GM18502 (cell line): ENCODE data around the gene FGD3.
"Not testable (repeated sequence)": the region's sequence is repeated elsewhere in the genome, so short reads cannot be mapped to it uniquely, and the experiment has no call there.

Experiments
- ATAC-seq: cut with Tn5 transposase; IDR thresholded peaks from one replicate; pipeline ENCODE4 v1.9.1; 2021; ENCODE audit warnings: mild to moderate bottlenecking; ENCODE audit not compliant: unreplicated experiment, poor library complexity

Gene FGD3

DNA sequence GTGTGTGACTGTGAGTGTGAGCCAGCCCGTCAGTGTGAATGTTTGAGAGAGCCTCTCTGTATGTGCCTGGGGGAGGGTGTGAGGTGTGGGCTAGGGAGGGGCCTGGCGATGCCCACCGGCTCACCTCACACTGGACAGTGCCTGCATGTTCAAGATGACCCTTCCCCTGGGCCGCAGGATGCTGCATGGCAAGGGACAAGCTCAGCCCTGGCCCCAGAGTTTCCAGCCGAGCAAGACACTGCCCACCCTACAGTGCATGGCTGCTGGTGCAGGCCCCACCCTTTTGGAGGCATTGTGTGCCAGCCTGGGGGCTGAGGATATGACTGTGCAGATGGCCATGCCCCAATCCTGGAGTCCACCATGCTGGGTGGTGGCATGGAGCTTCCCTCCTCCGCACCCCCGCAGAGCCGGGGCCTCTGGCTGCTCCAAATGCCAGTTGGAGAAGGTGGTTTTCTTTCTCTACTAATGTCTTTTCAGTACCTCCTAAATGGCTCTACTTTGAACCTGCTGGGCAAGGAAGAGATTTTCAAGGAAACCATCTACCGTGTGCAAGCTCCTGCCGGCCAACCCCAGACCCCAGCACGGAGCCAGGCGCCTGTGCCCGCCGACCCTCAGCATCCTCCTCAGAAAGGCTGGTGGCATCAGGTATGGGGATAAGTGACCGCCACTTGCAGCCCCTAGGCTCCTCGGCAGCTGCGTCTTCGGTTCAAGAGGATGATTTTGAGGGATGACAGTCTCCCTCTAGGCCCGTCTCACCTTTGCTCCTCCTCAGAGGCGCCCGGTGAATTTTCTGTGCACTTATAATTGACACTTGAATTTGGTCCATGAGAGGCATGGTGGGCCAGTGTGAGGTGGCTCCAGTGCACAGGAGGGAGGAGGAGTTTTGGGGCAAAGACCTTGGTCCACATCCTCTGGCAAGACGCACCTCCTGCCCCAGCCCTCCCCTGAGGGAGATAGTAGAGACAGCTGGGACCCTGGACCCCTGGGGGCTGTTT lies 27.7 kb downstream of the FGD3 start:
- no peak for ATAC-seq

DNA sequence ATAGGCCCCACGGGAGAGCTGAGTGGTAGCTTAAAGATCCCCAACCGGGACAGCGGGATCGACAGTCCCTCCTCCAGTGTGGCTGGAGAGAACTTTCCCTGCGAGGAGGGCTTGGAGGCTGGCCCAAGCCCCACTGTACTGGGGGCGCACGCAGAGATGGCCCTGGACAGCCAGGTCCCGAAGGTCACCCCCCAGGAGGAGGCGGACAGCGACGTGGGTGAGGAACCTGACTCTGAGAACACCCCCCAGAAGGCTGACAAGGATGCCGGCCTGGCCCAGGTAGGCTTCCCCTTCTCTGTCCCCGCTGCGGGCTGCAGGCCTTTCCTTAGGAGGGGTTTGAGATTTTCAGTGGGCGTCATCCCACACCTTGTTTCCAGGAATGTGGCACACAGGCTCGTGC lies 29.1 kb downstream of the FGD3 start:
- no peak for ATAC-seq

DNA sequence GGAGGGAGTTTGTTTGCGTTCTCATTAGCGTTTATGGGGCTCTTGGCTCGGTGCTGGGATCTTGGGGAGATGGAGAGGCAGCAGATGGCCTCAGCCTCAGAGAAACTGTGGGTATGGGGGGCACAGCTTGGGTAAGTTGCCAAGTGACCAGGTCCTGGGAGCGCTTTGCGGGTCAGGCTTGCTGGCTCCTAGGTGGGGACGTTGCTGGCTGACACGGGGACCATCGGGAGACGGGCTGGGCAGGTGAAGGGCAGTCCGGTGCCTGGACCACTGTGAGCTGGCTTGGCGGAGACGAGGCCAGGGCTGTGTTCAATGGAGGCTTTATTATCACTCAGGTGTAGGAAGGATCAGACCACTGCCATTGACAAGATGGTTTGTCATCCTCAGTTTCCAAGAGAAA lies 30.0 kb downstream of the FGD3 start:
- no peak for ATAC-seq

DNA sequence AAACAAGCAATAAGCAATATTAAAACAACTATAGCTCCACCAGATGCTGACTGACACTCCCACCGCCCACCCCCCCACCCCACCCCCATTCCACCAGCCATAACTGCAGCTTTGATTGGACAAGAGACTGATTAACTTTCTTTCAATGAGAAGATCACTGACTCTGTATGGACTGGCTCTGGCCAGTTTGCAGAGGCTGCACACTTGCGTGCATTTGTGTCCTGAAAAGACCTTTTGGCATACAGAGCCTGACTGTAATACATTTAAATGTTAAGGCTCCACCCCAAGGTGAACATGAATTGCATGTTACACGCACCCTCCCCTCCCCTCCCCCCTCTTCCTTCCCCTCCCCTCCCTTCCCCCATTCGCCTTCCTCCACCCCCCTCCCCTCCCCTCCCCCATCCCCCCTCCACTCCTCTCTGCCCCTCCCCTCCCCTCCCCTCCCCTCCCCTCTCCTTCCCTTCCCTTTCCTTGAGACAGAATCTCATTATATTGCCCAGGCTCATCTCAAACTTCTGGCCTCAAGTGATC lies 31.1 kb downstream of the FGD3 start:
- ATAC-seq: no peak

DNA sequence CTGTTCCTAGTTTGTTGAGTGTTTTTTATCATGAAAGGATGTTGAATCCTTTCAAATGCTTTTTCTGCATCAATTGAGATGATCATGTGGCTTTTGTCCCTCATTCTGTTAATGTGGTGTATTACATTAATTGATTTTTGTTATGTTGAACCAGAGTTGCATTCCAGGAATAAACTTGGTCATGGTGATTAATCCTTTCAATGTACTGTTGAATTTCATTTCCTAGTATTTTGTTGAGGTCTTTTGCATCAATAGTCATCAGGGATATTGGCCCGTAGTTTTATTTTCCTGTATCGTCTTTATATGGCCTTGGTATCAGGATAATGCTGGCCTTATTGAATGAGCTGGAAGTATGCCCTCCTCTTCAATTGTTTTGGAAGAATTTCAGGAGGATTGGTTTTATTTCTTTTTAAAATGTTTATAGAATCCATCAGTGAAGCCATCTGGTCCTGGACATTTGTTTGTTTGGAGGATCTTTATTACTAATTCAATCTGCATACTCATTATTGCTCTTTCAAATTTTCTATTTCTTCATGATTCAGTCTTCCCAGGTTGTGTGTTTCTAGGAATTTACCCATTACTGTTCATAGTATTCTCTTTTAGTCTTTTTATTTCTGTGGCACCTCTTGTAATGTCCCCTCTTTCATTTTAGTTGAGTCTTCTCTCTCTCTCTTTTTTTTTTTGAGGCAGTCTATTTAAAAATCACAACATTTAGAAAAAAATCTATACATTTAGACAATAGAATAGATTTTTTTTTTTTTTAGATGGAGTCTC lies 32.1 kb downstream of the FGD3 start:
- no peak for ATAC-seq

DNA sequence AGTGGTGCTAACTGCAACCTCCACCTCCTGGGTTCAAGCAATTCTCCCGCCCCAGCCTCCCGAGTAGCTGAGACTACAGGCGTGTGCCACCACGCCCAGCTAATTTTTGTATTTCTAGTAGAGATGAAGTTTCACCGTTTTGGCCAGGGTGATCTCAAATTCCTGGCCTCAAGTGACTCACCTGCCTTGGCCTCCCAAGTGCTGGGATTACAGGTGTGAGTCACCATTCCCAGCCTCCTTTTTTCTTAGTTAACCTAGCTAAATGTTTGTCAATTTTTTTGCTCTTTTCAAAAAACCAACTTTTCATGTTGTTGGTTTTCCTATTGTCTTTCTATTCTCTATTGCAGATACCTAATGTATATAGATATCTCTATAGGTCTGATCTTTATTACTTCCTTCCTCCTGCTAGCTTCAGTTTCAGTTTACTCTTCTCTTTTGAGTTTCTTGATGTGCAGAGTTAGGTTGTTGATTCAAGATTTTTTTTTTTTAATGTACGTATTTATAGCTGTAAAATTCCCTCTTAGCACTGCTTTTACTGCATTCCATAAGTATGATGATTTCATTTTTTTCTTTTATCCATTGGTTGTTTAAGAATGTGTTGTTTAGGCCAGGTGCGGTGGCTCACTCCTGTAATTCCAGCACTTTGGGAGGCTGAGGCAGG lies 32.9 kb downstream of the FGD3 start:
- no peak for ATAC-seq

DNA sequence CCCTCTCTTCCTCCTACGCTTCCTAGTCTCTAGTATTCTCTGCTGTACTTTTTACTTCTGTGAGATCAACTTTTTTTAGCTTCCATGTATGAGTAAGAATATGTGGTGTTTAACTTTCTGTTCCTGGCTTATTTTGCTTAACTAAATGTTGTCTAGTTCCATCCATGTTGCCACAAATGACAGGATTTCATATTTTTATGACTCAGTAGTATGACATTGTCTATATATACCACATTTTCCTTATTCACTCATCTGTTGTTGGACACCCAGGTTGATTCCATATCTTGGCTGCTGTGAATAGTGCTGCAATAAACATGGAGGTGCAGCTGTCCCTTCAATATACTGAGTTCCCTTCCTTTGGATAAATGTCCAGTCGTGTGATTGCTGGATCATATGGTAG lies 34.8 kb downstream of the FGD3 start:
- no peak for ATAC-seq

DNA sequence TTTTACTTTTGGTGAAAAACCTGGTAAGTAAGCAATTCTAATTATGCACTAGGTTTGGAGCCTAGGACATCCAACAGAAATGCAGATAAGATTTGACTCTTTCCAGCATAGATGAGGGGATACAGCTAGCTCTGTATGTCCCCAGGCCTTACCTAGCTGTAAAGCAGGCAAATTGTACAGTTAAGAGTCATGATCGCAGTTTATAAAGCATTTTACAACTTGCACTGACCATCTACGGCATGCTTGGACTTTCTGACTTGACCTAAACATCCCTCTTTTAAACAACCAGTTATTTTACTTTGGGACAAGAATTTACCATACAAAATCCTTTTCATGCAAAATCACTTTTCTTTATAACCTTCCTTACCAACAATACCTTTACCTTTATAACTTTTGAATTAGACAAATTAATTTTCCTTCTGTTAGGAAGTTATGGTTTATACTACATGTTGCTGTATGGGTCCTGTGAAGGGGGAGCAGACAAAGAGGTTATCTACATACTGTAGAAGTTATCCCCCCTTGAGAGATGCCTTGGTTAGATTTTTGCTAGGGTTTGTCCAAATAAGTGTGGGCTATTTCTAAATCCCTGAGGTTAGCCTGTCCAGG lies 36.8 kb downstream of the FGD3 start:
- no peak for ATAC-seq

DNA sequence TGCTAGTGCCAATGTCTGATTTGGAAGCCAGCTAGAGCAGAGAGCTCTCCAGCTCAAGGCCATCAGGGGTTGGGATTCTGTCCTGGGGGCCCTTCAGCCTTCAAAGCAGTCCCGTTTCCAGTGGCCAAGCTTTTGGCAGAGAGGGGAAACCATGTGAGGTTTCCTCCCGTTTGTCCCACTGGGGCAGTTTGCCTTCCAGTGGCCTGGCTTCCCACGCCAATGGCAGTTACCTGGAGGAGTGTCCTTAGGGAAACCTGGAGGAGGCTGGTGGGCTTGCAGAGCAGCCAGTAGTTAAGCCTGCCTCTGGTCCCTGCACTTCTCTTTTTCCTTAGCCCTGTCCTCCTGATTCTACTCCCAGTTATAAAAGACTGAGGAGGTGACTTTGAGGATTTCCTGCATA lies 37.7 kb downstream of the FGD3 start:
- no peak for ATAC-seq

DNA sequence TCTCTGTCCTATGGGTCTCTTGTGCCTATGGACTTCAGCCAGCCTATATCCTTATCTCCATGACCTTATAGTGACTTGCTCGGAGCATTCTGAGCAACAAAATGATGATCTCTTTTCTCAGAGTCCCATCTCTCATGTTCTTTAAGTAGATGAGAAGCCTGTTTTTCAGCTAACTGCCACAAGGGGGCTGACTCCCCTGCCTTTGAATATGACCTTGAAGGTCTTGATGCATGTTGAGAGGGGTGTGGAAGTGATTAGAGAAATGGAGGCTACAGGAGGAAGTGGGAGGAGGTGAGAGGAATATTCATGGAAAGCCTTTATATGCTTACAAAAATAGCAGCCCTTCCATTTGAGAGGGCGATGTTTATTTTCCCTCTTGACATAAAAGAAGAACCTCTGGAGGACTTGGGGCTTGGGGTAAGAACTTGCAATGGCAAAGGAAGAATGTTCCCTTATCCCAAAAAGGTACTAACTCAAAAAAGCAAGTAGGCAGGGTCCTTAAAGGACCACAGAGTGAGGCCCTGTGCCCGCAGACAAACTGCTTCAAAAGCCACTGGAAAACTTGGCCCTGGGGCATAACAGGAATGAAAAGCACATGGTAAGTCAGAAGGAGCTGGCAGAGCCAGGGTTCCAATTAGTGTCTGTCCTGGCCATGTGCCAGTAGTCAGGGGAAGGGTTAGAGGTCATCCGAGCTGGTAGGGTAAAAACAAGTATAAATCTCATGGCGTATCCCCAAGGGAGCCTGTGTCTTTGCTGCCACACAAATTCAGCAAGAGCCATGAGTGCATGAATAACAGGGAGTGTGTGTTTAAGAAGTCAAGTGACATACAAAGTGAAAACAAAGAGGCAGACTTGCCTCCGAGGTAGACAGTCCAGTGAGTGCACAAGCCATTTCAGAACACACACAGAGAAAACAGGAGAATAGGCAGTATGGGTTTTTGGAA lies 39.1 kb downstream of the FGD3 start:
- ATAC-seq: no peak

DNA sequence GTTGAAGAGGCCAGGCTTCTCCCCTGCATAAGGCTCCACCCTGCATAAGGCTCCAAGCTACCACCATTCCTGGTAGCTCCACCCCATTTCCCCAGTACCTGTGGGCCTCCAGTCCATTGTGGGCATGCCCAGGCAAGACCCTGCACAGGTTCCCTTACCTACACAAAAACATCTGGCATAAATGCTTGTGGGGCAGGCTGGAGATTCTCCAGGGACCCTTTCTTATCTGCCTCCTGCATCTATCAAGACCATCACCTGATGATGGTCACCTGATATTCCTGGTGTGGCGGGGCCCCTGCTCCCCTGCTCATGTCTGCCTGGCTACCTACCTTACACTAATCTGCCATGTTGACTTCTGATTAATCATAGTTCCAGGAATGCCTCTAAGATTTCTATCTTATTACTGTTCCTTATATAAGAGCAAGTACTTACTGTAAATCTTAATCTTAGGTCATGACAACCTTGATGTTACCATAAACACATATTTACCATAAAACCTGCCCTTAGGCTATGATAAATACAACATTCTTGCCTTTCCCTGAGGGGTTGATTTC lies 41.0 kb downstream of the FGD3 start:
- ATAC-seq: no peak

DNA sequence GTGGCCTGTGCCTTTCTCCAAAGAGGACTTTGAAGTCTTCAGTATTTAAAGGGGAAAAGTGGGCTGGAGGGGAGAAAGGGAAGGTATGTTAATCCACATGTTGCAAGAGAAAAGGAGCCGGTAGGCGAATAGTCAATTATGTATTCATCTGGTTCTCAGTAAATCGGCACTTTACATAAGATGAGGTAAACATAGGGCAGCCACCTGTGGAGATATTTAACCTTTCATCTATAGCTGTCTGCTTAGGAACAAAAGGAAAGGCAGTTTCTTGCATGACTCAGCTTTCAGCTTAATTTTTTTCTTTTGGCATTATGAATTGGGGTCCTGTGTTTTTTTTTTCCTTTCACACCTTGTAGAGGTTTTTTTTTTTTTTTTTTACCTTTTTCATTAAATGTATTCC lies 42.2 kb downstream of the FGD3 start:
- no peak for ATAC-seq

DNA sequence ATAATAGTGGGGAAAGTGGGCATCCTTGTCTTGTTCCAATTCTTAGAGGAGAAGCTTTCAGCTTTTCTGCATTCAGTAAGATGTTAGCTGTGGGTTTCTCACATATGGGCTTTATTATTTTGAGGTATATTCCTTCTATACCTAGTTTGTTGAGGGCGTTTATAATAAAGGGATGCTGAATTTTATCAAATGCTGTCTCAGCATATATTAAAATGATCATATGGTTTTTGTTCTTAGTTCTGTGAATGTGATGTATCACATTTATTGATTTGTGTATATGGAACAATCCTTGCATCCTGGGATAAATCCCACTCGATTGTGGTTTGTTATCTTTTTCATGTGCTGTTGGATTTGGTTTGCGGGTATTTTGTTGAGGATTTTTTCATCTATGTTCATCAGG lies 43.1 kb downstream of the FGD3 start:
- ATAC-seq: no peak

DNA sequence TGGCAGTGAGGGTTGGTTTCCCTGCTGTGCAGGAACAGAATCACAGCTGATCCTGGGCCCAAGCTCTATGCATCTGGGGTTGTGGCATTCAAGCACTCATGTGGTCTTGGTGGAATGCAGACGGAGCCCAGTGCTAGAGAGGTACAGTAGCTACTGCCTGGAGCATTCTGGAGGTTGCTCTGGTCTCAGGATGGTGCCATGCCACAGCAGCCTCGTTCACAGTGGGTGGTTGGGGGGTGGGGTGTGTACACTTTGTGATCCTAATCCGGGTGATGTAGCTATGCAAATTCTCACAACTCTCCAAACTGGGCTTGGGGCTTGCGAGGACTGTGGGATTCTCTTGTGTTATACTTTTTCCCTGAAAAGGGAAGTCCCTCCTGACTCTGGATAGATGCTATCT lies 45.2 kb downstream of the FGD3 start:
- ATAC-seq: no peak

DNA sequence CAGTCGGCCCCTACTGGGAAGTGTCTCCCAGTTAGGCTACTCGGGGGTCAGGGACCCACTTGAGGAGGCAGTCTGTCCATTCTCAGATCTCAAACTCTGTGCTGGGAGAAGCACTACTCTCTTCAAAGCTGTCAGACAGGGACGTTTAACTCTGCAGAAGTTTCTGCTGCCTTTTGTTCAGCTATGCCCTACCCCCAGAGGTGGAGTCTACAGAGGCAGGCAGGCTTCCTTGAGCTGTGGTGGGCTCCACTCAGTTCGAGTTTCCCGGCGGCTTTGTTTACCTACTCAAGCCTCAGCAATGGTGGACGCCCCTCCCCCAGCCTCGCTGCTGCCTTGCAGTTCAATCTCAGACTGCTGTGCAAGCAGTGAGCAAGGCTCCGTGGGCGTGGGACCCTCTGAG lies 51.5 kb downstream of the FGD3 start:
- not testable (repeated sequence) for ATAC-seq

DNA sequence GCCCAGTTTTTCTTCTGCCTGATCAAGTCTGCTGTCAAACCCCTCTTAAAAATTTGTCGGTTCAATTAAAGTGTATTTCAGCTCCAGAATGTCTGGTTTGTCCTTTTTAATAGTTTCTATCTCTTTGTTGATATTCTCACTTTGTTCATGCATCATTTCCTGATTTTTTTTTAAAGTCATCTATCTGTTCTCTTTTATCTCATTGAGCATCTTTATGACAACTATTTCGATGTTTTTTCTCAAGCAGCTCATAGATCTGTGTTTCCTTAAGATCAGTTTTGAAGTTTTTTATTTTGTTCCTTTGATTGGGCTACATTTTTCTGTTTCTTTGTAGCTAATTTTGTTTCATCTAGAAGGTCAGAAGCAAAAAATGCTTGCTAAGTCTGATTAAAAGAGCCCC lies 53.7 kb downstream of the FGD3 start:
- no peak for ATAC-seq

DNA sequence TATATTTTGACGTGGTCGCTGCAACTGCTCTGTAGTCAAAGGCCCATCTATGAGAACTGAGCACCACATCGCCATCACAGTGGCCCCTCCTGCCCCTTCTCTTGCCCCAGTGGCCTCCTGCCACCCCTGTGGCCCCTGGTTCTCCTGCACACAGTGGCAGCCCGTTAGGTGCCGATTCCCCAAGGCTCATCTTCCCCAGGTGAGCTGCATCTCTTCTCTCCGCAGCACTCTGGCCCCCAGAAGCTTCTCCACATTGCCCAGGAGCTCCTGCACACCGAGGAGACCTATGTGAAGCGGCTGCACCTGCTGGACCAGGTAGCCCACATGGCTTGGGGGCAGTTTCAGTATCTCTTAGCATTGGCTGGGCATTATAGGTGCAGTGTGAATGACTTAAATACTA lies 55.4 kb downstream of the FGD3 start:
- ATAC-seq: no peak

DNA sequence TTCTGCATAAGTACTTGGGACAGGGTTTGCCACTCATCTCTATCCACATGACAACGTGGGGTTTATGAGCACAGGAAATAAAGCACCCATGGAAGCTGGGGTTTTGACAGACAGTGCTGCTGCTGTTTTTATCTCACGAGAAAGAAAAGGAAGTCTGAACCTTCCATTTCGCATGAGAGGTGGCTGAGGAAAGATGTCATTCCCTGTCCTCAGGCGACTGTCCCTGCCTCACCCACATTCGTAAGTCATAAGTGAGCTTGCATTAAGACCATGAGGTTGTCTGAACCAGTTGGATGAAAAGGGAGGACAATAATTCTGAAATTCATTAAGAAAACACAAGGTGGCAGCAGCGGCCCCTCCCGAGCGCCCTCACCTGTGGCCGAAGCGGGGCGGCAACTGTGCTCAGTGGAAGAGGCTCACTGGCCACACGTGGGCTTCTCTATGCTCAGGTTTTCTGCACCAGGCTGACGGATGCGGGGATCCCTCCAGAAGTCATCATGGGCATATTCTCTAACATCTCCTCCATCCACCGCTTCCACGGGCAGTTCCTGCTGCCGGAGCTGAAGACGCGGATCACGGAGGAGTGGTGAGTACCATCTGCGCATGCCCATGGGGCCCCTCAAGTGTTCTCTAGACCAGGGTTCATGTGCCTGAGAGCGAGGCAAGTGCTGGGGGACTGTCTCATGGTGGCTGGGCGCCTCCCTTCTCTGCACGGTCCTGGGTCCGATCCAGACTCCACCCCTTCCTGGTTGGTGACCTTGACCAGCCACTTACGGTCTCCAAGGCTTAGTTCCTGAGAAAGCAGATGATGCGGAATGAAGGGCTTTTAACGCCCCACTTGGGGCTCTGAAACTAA lies 56.5 kb downstream of the FGD3 start:
- ATAC-seq: peak; percentile 40
